T-helper 2 cell treated with Interferon-gamma antibody and Interleukin-4, amounts not matched to agents 5 μg/mL and 100 μg/mL, for 36 hours (primary cell): ENCODE data around the gene SNX4.
"Not testable (repeated sequence)": the region's sequence is repeated elsewhere in the genome, so short reads cannot be mapped to it uniquely, and the experiment has no call there.

Experiments
- DNase-seq: peaks from one replicate; pipeline ENCODE4 v3.0.0; 2021; ENCODE audit warnings: low spot score
- H3K27ac Mint-ChIP-seq: one replicate; pipeline ENCODE4 v1.8.0; 2021; ENCODE audit warnings: mild to moderate bottlenecking, mixed read lengths
- H3K27me3 Mint-ChIP-seq: one replicate; pipeline ENCODE4 v1.8.0; 2021; ENCODE audit warnings: low read depth, mixed read lengths
- H3K36me3 Mint-ChIP-seq: one replicate; pipeline ENCODE4 v1.8.0; 2021; ENCODE audit warnings: low read depth, mixed read lengths
- H3K4me1 Mint-ChIP-seq: one replicate; pipeline ENCODE4 v1.8.0; 2021; ENCODE audit warnings: low read depth, mixed read lengths
- H3K4me3 Mint-ChIP-seq: one replicate; pipeline ENCODE4 v1.8.0; 2022; ENCODE audit warnings: mild to moderate bottlenecking, moderate library complexity, mixed read lengths
- H3K9me3 Mint-ChIP-seq: one replicate; pipeline ENCODE4 v1.8.0; 2021; ENCODE audit warnings: mixed read lengths

The SNX4 gene

DNA sequence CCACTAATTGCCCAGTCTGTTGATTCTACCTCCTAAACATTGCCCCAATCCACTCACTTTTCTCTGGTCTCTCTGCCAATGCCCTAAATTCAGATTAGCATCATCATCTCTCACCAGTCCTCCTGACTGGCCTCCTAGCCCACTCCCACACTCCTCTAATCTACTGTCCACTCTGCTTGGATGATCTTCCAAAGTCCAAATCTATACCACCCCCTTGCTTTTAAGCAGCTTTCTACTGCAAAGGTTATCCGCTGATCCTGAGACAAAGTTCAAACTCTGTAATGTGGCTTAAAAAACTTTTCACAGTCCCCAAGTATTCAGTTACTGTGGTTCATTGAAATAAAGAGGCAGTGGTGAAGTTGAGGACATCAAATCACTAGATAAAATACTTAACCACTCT, 37.6 kb downstream of the SNX4 start:
- Mint-ChIP-seq H3K4me3 (no peak overlapping the region), H3K9me3 (no peaks in the 10 kb centered on the region), H3K27ac (no peak overlapping the region), H3K27me3 (no peaks in the 10 kb centered on the region), H3K4me1 (no peaks in the 10 kb centered on the region), H3K36me3 (peaks cover 10% of the 10 kb centered on the region)
- no peak for DNase-seq

DNA sequence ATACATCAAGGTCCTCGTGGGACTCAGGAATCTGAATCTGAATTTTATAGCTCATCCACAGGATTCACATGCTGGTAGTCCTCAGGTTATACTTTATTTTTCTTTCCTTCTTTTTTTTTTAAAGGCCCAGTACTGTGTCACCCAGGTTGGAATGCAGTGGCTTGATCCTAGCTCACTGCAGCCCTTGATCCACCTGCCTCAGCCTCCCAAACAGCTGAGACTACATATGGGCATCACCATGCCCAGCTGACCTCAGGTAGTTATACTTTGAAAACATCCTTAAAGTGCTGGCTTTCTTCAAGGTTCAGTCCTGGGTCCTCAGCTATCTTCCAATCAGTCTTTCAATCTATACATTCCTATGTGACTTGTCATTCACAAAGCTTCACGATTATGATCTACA, 38.2 kb downstream of the SNX4 start:
- H3K4me3 Mint-ChIP-seq: no peak overlapping the region
- no peaks in the 10 kb centered on the region for H3K4me1 Mint-ChIP-seq
- no peak for DNase-seq
- no peak overlapping the region for H3K27ac Mint-ChIP-seq
- no peaks in the 10 kb centered on the region for H3K9me3 Mint-ChIP-seq
- H3K27me3 Mint-ChIP-seq: no peaks in the 10 kb centered on the region
- peaks cover 11% of the 10 kb centered on the region for H3K36me3 Mint-ChIP-seq

DNA sequence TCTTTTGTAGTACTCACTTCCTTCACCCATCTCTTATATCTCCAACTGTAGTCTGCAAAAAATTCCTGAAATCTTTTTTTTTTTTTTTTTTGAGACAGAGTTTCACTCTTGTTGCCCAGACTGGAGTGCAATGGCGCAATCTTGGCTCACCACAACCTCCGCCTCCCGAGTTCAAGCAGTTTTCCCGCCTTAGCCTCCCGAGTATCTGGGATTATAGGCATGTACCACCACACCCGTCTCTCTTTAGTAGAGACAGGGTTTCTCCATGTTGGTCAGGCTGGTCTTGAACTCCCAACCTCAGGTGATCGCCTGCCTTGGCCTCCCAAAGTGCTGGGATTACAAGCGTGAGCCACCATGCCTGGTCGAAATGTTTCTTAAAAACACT, 38.6 kb downstream of the SNX4 start:
- peaks cover 15% of the 10 kb centered on the region for H3K36me3 Mint-ChIP-seq
- not testable (repeated sequence) for H3K27ac Mint-ChIP-seq, H3K4me3 Mint-ChIP-seq, H3K4me1 Mint-ChIP-seq, H3K9me3 Mint-ChIP-seq, DNase-seq, H3K27me3 Mint-ChIP-seq

DNA sequence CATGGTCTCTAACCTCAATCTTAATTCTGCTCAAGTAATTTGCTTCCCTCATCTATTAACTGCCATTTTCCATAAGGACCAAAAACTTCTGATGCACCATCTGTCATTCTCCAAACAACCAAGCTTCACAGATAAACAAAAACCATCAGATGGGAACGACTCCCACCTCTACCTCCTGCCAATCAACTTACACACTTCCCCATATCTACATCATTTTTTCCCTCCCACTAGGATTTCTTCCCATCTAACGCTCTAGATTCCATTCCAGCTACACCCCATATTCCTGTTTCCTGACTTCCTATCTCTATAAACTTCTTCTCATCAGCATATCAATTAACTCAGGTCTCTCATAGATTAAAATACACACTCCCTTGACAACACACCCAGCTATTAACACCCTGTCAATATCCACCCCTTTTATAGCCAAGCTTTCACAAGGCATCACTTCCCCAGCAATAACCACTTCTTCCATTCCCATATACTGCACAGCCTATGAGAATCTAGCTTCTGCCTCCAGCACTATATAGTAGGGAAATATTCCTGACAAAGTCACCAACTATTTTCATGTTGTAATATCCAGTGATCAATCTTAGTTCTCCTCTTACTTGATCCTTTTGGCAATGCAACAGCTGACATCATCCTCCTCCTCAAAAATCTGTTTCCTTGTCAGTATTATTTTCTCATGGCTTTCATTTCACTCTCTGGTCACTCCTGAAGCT, 39.2 kb downstream of the SNX4 start:
- H3K9me3 Mint-ChIP-seq: no peaks in the 10 kb centered on the region
- peaks cover 13% of the 10 kb centered on the region for H3K36me3 Mint-ChIP-seq
- no peak overlapping the region for H3K4me3 Mint-ChIP-seq
- H3K27me3 Mint-ChIP-seq: no peaks in the 10 kb centered on the region
- H3K27ac Mint-ChIP-seq: no peak overlapping the region
- no peak for DNase-seq
- H3K4me1 Mint-ChIP-seq: no peaks in the 10 kb centered on the region

DNA sequence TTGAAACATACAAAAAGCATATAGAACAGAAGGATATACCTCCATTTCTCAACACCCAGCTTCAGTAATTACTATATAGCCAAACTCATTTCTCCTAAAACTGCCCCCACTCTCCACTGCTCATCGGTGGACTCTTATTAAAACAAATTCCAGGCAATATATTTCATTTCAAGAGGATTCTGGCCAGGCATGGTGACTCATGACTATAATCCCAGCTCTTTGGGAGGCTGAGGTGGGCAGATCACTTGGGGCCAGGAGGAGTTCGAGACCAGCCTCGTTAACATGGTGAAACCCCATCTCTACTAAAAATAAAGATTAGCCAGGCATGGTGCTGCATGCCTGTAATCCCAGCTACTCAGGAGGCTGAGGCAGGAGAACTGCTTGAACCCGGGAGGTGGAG, 40.9 kb downstream of the SNX4 start:
- Mint-ChIP-seq H3K27me3 (no peaks in the 10 kb centered on the region), H3K27ac (no peak overlapping the region), H3K9me3 (no peaks in the 10 kb centered on the region), H3K36me3 (peaks cover 15% of the 10 kb centered on the region), H3K4me1 (no peaks in the 10 kb centered on the region), H3K4me3 (no peak overlapping the region)
- DNase-seq: no peak

DNA sequence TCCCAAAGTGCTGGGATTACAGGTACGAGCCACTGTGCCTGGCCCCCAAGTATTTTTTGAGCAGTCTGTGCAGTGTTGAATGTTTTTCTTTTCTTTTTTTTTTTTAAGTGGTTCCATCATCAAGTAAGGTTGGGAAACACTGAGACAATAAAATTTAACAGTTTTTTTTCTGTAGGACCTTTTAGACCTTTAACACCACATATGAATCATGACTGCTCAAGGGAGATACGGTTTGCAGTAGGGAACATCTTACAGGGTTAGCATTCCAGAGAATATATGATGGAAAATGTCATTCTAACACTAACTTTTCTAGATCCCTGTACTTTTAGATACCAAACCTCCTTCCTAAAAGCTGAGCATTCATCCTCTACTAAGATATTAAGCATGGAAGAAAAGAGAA, 41.7 kb downstream of the SNX4 start:
- H3K27me3 Mint-ChIP-seq: no peaks in the 10 kb centered on the region
- peaks cover 19% of the 10 kb centered on the region for H3K36me3 Mint-ChIP-seq
- DNase-seq: no peak

DNA sequence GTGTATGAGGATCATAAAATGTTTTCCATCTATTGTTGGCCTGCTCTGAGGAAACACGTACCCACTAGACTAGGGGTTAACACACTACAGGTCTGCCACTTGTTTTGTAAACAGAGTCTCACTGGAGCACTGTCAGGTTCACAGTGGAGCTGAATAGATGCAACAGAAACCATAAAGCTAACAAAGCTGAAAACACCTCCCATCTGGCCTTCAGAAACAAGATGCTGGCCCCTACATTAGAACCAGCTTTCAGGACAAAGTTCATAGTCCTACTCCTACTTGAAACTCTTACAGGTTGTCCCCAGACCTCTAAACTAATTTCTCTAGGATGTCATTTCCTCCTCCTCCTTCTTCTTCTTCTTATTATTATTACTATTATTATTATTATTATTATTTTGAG, 42.3 kb downstream of the SNX4 start:
- Mint-ChIP-seq H3K36me3 (peaks cover 22% of the 10 kb centered on the region), H3K27ac (no peak overlapping the region), H3K4me3 (no peak overlapping the region), H3K27me3 (no peaks in the 10 kb centered on the region), H3K4me1 (no peaks in the 10 kb centered on the region), H3K9me3 (no peaks in the 10 kb centered on the region)
- DNase-seq: no peak

More for the DNA sequence above, 41.7 kb downstream of the SNX4 start:
- no peaks in the 10 kb centered on the region for H3K4me1 Mint-ChIP-seq
- H3K9me3 Mint-ChIP-seq: no peaks in the 10 kb centered on the region
- H3K4me3 Mint-ChIP-seq: no peak overlapping the region
- no peak overlapping the region for H3K27ac Mint-ChIP-seq

DNA sequence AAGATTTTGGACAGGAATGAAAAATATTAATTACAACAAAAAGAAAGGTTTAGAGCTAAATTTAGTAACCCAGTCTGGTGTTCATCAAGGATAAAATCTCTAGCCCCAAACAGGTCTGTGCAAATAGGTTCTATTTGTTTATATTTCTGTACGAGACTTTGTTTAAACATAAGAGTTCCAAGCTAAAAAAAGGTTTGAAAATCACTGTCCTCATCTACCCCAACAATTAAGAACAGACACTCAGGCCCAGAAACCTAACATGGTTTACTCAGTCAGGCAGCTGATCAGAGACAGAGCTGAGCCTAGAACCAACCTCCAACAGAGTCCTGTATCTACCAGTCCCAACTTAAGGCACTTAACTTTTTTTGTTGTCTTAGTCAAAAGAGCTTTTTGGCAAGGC, 49.3 kb downstream of the SNX4 start:
- H3K36me3 Mint-ChIP-seq: peaks cover 41% of the 10 kb centered on the region
- H3K27me3 Mint-ChIP-seq: no peaks in the 10 kb centered on the region
- H3K9me3 Mint-ChIP-seq: no peaks in the 10 kb centered on the region
- no peak overlapping the region for H3K4me3 Mint-ChIP-seq
- H3K4me1 Mint-ChIP-seq: no peaks in the 10 kb centered on the region
- DNase-seq: no peak
- no peak overlapping the region for H3K27ac Mint-ChIP-seq

DNA sequence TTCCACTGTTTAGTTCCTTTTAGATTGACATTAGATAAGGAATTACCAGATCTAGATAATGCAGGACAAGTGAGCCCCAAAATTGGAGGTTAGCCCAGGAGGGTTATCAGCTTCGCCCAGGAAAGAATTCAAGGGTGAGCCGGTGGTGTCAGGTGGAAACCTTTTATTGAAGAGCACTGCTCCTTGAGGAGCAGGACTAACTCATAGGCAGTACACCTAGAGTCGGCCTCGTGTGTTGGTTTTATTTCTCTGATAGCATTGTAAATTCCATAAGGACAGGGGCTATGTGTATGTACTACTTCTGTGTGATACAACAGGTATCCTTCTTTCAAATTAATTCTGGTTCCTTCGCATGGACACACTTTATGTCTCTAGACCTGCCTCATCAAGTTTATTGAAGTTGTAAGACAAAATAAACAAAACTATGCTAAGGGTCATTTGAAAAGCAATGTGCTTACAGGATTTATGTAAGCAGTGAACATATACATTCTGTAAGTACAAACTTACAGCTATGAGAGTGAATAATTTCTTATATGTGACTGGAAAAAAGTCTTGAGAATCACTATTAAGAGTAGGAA, 57.2 kb downstream of the SNX4 start:
- no peaks in the 10 kb centered on the region for H3K4me1 Mint-ChIP-seq
- no peak overlapping the region for H3K4me3 Mint-ChIP-seq
- H3K27ac Mint-ChIP-seq: no peak overlapping the region
- H3K36me3 Mint-ChIP-seq: peaks cover 23% of the 10 kb centered on the region
- no peaks in the 10 kb centered on the region for H3K9me3 Mint-ChIP-seq
- no peak for DNase-seq
- H3K27me3 Mint-ChIP-seq: no peaks in the 10 kb centered on the region

DNA sequence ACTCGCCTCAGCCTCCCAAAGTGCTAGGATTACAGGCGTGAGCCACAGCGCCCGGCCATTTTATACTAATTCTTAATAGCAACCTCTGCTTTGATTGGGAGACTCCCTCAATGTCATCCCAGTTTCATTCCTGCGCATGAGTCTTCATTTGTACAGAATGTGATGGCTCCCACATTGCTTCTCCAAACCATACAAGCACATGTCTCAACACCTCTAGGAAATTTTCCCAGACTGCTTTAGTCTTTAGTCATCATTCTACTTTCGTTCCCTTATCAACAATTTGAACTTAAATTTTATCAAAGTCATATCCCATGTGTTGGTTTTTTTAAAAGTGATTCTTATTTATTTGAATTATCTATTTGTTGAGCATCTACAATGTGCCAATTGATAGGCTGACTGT, 58.1 kb downstream of the SNX4 start:
- Mint-ChIP-seq H3K4me1 (no peaks in the 10 kb centered on the region), H3K4me3 (no peak overlapping the region), H3K27me3 (no peaks in the 10 kb centered on the region), H3K27ac (no peak overlapping the region), H3K9me3 (no peaks in the 10 kb centered on the region), H3K36me3 (peaks cover 24% of the 10 kb centered on the region)
- DNase-seq: no peak

DNA sequence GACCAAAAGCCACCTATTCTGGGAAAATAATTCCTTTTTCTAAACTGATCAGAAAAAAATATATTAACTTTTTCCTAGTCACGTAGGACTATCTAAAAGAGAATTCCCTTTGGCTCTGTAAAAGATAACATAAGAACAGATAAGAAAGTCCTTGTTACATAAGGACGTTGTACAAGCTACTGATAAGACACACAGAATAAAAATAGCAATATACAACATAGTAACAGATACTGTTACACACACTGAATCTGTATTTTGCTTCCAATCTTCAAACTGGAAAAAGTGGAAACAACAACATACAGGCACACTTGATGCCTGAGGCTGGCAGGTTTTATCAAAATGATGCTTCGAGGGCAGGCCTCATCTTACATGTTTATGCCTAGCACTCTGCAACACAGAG, 59.8 kb downstream of the SNX4 start:
- Mint-ChIP-seq H3K27me3 (no peaks in the 10 kb centered on the region), H3K9me3 (no peaks in the 10 kb centered on the region), H3K27ac (no peak overlapping the region), H3K36me3 (peaks cover 28% of the 10 kb centered on the region), H3K4me3 (no peak overlapping the region), H3K4me1 (no peaks in the 10 kb centered on the region)
- no peak for DNase-seq

DNA sequence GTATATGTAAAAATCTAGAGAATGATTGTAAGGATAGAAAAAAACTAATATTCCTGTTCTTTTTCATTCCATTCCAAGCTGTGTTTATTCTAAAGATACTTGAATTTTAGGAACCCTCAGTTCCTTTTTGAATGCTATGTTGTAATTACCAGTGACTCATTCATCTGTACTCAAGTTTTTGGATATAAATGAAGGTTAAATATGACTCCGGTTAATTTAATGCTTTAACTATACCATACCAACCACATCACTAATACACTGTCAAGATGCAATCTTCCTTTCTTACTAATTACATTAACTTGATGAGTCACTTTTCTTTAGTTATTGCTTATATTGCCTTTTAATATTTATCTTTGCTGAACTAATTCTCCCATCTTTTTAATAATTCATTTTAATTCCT, 76.1 kb downstream of the SNX4 start:
- Mint-ChIP-seq H3K36me3 (peaks cover 12% of the 10 kb centered on the region), H3K4me1 (no peaks in the 10 kb centered on the region), H3K27ac (no peak overlapping the region), H3K9me3 (no peaks in the 10 kb centered on the region), H3K4me3 (no peak overlapping the region), H3K27me3 (peaks cover 2% of the 10 kb centered on the region)
- no peak for DNase-seq

DNA sequence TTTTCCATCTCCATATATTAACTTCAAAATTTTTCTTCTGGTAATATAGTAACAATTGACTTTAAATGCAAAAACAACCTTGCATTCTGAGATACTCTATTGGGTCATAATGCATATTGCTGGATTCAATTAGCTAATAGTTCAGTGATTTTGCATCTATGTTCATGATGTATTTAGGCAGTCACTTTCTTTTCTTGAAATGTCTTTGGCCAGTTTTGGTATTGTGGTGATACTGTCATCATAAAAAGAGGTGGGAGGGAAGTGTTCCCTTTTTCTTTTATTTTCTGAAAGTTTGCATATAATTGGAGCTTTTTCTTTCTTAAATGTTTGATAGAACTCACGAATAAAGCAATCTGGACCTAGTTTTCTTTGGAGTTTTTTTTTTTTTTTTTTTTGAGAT, 77.5 kb downstream of the SNX4 start:
- H3K27ac Mint-ChIP-seq: no peak overlapping the region
- H3K4me1 Mint-ChIP-seq: peaks cover 1% of the 10 kb centered on the region
- H3K4me3 Mint-ChIP-seq: no peak overlapping the region
- no peaks in the 10 kb centered on the region for H3K9me3 Mint-ChIP-seq
- DNase-seq: no peak
- H3K36me3 Mint-ChIP-seq: peaks cover 12% of the 10 kb centered on the region
- peaks cover 6% of the 10 kb centered on the region for H3K27me3 Mint-ChIP-seq

DNA sequence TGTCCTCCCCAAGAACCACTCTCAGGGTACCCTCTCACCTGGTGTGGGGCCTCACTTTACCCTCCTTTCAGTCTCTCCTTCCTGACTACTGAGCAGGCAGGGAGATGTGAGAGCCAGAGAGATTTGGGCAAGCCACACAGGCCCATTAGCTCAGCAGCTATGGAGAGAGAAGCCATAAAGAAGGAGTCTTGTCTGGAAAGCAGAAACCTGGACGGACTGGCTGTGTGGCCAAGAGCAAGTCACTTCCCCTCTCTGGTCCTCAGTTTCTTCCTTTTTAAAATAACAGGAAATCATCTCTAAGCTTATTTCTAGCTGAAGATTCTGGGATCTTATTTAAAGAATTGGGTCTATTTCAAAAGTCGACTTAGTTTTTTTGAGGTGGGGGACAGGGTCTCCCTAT, 79.0 kb downstream of the SNX4 start:
- no peak for DNase-seq
- H3K27ac Mint-ChIP-seq: no peak overlapping the region
- H3K4me3 Mint-ChIP-seq: no peak overlapping the region
- H3K9me3 Mint-ChIP-seq: no peaks in the 10 kb centered on the region
- H3K4me1 Mint-ChIP-seq: peaks cover 1% of the 10 kb centered on the region
- H3K36me3 Mint-ChIP-seq: peaks cover 1% of the 10 kb centered on the region
- H3K27me3 Mint-ChIP-seq: peaks cover 10% of the 10 kb centered on the region

DNA sequence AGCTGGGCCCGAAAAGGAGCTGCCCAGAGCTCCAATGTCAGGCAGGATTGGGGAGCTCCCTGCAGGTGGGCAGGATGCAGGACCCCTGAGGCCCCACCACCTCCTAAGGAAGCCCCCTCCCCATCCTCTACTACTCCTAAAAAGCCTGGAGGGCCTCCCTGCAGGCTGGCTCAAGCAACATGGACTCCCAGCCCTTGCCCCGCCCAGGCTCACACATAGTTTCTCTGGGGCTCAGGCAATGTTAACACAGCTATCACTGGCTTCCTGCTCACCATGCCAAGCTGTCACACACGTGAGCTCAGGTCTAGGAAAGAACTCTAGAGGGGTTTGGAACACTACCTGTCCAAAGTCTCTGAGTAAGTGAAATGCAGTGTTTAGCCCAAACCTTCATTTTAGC, 79.4 kb downstream of the SNX4 start:
- Mint-ChIP-seq H3K4me3 (no peak overlapping the region), H3K9me3 (no peaks in the 10 kb centered on the region), H3K36me3 (no peaks in the 10 kb centered on the region), H3K27ac (no peak overlapping the region), H3K4me1 (peaks cover 1% of the 10 kb centered on the region), H3K27me3 (peaks cover 10% of the 10 kb centered on the region)
- DNase-seq: no peak
